DOHH2 (cell line): ENCODE measurements around the gene ATAD3B.

ENCODE experiments used
- EZH2phosphoT487 ChIP-seq: fragments of 200-600 bp; sonication (generic); IDR thresholded peaks from 2 replicates; pipeline ENCODE4 v1.6.1; 2017; ENCODE audit warnings: borderline replicate concordance, mild to moderate bottlenecking, antibody characterized with exemption, low read length, moderate library complexity, mixed read lengths
- TF ChIP-seq, protein P1 (sequence below): fragments of 200-600 bp; sonication (generic); IDR thresholded peaks from one replicate; pipeline ENCODE4 v1.5.1; 2014; ENCODE audit warnings: antibody characterized with exemption, mild to moderate bottlenecking, low read depth, low read length; ENCODE audit not compliant: poor library complexity, severe bottlenecking

- TF ChIP-seq, protein P1, sequence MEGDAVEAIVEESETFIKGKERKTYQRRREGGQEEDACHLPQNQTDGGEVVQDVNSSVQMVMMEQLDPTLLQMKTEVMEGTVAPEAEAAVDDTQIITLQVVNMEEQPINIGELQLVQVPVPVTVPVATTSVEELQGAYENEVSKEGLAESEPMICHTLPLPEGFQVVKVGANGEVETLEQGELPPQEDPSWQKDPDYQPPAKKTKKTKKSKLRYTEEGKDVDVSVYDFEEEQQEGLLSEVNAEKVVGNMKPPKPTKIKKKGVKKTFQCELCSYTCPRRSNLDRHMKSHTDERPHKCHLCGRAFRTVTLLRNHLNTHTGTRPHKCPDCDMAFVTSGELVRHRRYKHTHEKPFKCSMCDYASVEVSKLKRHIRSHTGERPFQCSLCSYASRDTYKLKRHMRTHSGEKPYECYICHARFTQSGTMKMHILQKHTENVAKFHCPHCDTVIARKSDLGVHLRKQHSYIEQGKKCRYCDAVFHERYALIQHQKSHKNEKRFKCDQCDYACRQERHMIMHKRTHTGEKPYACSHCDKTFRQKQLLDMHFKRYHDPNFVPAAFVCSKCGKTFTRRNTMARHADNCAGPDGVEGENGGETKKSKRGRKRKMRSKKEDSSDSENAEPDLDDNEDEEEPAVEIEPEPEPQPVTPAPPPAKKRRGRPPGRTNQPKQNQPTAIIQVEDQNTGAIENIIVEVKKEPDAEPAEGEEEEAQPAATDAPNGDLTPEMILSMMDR: no peak
- no peak for TF ChIP-seq EZH2phosphoT487
Measured at GRCh38 chr1:1432274-1432950, 39.2 kb upstream of the ATAD3B start.
